Right hindlimb (tissue), 1 donor: ENCODE results near the gene WNK4.

Source experiments
- DNase-seq: peaks from one replicate; pipeline ENCODE4 v3.0.0-alpha.2; 2018

The WNK4 gene

DNA sequence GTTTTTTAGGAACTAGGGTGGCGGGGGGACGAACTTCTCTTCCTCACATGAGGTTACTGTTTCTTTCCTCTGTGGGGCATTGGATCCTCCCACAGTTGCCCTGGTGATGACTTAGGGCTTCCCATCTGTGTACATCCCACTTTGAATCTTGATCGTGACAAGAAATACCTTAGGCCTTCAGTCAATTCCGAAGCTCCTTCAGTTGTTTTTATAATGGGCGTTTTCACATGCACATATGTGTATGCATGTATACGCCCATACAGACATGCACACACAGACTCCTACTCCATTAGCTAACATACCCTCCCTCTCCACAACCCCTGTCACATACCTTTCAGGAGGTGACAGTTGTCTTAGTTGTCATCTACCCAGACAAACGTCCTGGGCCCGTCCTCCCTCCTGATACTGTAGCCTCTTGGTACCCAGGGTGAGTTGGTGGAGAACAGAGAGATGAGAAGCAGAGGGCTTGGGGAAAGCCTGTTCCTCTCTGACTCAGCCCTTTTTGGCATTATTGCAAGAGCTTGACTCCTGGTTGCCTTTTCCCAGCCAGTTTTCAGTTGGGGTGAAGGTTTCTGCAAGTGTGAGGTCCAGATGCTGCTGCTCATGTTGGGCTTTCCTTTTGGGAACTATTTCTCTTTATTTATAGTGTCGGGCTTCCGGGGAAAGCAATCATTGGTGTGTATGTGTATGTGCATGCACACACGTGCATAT is 61.7 kb downstream of the WNK4 start:
- no peak for DNase-seq

DNA sequence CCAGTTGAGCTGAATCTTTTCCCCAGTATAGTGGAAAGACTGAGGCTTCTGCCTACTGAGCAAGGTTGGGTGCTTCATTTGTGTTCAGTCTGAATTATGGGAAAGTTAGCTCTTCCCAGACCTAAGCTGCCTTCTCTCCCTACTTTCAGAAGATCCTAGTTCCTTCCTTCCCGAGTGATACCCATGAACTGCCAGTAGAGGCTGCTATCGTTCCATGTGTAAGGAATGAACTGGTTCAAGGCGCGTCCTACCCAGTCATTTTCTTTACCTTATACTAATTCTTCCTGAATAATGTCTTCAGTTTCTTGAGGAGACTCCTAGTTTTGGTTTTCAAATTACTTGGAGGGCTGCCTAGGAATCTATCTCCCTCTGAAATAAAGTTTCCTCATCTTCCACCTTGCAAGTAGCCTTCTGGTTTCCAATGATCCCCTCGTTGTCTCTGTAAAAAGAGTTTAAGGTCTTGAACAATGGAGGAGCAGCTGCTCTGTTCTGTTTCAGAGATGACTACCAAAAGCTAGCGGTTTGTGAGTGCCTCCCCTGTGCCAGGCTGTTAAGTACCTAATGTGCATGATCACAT is 63.0 kb downstream of the WNK4 start:
- peak; percentile 45 for DNase-seq

DNA sequence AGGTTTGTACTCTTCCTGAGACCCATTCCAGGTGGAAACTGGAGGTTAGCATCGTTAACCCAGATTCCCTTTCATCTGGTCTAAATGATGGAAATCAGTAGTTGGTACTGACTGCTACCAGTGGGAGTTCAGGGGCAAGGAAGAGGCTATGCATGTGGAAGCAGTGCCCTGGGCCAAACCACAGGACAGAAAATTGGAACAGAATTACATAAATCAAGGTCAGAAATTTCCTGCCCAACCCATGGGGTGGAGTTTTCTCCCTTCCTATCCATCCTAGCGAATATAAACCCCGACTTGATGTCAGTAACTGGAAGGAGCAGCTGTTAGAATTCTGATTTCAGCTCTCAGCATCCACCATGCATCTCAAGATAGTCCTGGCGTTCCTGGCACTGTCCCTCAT is 63.9 kb downstream of the WNK4 start, which contains the start of gene AOC2:
Gene AOC2 (plus strand): TSS at position 310 of the 400 bp plus-strand sequence. CDS start 47 bp downstream, at position 357.
- no peak for DNase-seq

DNA sequence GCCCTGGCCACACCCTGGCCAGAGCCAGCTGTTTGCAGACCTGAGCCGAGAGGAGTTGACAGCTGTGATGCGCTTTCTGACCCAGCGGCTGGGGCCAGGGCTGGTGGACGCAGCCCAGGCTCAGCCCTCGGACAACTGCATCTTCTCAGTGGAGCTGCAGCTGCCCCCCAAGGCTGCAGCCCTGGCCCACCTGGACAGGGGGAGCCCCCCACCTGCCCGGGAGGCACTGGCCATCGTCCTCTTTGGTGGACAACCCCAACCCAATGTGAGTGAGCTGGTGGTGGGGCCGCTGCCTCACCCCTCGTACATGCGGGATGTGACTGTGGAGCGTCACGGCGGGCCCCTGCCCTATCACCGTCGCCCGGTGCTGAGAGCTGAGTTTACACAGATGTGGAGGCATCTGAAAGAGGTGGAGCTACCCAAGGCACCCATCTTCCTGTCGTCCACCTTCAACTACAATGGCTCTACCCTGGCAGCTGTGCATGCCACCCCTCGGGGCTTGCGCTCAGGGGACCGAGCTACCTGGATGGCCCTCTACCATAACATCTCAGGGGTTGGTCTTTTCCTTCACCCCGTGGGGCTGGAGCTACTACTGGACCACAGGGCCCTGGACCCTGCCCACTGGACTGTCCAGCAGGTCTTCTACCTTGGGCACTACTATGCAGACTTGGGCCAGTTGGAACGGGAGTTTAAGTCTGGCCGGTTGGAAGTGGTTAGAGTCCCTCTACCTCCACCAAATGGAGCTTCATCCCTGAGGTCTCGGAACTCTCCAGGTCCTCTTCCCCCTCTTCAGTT is 64.5 kb downstream of the WNK4 start:
- DNase-seq = no peak

DNA sequence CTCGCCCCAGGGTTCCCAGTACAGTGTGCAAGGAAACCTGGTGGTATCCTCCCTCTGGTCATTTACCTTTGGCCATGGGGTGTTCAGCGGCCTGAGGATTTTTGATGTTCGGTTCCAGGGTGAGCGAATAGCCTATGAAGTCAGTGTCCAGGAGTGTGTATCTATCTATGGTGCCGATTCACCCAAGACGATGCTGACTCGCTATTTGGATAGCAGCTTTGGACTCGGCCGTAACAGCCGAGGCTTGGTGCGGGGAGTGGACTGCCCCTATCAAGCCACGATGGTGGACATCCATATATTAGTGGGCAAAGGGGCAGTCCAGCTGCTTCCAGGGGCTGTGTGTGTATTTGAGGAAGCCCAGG is 65.1 kb downstream of the WNK4 start:
- DNase-seq = no peak

DNA sequence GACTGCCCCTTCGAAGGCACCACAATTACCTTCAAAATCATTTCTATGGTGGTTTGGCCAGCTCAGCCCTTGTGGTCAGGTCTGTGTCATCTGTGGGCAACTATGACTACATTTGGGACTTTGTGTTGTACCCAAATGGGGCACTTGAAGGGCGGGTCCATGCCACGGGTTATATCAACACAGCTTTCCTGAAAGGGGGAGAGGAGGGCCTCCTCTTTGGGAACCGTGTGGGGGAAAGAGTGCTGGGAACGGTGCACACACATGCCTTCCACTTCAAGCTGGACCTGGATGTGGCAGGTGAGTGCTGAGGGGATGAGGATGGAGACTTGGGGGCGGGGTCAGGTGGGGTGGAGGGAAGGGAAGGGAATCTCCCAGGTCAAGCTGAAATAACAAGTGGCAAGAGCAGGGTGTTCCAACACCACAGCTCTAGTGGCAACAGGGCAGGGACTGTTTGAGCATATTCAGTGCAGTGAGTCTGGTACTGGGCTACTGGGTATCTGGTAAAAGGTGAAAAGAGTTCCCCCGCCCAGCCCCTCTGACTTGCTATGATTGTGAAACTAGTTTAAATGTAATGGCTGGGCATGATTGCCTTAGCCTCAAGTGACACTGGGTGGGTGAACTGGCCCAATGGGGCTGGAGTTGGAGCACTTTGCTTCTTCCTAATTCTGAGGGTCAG is 65.6 kb downstream of the WNK4 start:
- no peak for DNase-seq
